Inflammatory macrophage treated with lipopolysaccharide for 1 hour (primary cell): ENCODE measurements around the gene AKR1A1.
"Not testable (repeated sequence)": the region's sequence is repeated elsewhere in the genome, so short reads cannot be mapped to it uniquely, and the experiment has no call there.

Source experiments
- DNase-seq, 2 donors: peaks; one replicate each; pipeline ENCODE4 v3.0.0-alpha.2; 2020 to 2022

AKR1A1 gene

DNA sequence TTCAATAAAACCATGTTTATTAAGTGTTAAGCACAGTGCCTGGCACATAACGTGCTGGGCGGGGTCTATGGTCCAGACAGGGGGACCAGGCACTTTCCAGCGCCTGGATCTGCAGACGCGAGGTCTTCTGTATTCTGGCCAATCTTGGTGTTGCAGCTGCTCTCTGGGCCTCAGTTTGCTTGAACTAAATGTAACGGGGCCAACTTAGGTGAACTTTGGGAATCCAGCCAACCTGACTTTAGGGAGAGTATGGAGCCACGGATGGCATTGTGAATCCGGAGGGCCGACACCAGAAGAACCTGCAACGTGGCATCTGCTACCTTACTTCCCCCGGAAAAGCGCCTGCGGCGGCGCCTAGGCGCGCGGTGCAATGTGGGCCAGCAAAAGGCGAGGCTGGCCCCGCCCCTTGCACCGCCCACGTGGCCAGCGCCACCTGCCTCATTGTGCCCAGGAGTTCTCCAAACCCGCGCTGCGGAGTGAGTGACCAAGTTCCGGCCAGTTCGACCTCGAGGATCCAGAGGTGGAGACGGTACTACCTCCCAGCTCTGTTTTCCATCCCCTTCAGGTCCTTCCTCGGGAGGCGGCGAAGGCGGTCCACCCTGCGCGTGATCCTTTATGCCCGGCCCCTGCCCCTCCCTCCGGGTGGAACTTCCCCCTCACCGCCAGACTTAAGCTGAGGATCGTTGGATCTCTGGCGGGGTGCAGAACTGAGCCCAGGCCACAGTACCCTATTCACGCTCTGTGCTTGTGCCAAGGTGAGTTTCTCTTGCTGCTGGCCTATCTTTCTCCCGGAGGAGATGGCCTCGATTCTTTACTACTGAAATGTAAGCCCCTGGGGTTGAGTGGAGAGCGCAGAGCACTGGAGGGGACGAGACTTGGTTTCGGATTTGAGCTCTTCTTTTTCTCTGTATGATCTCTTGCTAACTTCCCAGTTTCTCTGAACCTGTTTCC, at the start of gene AKR1A1:
Gene AKR1A1 (plus strand): TSS at position 426 of the 951 bp plus-strand sequence. CDS start 10,969 bp downstream, outside the sequence.
- DNase-seq: peak; percentile 89 to 90

DNA sequence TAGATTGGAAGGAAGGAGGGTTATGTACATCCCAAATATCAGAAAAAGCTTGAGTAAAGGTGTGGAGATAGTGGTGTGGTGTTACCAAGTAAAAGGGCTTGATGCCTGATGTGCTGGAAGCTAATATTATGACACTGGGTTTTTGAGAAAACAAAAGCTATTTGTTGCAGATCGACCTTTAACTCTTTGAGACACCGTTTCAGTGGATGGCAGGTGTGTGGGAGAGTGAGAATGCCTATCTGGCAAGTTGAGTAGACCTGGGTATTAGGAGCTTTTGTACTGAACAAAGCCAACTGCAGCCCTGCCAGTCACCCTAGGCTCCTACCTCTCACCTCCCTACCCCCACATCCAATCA, 49.1 kb upstream of the AKR1A1 start:
- no peak for DNase-seq

DNA sequence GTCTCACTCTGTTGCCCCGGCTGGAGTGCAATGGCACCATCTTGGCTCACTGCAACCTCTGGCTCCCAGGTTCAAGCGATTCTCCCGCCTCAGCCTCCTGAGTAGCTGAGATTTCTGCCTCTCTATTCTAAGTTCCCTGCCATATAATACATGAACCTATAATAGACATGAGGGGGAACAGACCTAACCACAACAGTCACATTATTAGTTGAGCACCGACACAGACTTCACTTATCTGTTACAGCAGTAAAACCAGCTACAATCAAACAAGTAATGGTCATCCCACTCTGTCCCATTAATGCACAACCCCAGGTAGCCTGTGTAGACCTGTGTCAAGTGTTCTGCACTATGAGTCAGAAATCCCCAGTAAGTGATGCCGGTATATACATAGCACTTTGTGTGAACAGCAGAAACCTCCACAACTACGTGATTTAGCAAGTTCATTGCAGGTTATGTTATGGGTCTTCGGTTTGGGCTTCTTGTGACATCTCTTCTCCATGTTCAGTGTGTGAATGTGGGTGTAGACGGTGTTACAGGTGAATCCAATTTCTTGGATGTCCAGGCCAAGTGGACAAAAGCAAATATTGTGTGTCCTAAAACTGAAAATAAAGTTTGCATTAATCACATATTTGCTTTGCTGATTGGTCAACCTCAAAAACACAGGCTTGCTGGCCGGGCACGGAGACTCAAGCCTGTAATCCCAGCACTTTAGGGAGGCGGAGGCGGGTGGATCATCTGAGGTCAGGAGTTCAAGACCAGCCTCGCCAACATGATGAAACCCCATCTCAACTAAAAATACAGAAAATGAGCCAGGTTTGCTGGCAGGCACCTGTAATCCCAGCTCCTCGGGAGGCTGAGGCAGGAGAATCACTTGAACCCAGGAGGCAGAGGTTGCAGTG, 46.9 kb upstream of the AKR1A1 start:
- no peak for DNase-seq

DNA sequence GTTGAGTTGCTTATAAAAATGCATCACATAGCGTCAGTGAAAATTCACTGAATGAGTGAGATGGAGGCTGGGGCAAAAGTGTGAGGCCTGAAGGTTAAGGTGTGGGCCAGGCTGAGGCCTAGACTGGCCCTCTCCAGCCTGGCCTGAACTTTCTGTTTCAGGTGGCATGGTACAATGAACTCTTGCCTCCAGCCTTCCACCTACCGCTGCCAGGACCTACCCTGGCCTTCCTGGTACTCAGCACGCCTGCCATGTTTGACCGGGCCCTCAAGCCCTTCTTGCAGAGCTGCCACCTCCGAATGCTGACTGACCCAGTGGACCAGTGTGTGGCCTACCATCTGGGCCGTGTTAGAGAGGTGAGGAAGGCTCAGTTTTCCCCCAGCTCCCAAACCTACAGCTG, 43.4 kb upstream of the AKR1A1 start:
- no peak for DNase-seq

DNA sequence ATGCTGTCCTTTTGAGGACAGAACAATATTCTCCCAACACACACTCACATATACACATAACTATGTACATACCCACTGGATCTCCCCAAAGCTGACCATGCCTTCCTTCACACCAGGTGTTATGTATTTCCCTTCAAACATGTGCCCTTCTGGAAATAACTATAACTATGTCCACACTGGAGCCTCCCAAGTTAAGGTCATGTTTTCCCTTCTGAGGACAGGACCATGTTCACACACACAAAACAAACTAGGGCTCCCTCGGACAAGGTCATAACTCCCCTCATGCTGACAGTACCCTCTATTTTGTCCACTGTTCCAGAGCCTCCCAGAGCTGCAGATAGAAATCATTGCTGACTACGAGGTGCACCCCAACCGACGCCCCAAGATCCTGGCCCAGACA, 42.7 kb upstream of the AKR1A1 start:
- no peak for DNase-seq

DNA sequence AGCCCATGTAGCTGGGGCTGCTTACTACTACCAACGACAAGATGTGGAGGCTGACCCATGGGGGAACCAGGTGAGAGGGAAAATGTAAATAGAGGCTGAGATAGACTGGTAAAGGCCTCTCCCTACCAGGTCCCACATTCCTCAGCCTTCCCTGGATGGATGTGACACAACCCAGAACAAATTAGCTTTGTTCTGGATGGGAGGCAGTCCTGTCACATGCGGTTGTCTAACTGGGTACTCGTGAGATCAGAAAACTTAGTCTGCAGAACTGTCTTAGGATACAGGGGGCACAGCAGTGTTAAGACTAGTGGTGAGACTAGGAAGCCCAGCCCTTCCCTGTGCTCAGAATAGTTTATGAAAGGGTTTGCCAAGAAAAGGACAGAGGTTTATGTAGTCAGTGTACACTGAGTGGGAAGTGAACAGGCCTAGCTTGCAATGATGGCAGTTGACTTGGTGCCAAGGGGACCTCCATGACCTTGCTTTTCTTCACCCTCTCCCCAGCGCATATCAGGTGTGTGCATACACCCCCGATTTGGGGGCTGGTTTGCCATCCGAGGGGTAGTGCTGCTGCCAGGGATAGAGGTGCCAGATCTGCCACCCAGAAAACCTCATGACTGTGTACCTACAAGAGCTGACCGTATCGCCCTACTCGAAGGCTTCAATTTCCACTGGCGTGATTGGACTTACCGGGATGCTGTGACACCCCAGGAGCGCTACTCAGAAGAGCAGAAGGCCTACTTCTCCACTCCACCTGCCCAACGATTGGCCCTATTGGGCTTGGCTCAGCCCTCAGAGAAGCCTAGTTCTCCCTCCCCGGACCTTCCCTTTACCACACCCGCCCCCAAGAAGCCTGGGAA, 42.1 kb upstream of the AKR1A1 start:
- DNase-seq: no peak

DNA sequence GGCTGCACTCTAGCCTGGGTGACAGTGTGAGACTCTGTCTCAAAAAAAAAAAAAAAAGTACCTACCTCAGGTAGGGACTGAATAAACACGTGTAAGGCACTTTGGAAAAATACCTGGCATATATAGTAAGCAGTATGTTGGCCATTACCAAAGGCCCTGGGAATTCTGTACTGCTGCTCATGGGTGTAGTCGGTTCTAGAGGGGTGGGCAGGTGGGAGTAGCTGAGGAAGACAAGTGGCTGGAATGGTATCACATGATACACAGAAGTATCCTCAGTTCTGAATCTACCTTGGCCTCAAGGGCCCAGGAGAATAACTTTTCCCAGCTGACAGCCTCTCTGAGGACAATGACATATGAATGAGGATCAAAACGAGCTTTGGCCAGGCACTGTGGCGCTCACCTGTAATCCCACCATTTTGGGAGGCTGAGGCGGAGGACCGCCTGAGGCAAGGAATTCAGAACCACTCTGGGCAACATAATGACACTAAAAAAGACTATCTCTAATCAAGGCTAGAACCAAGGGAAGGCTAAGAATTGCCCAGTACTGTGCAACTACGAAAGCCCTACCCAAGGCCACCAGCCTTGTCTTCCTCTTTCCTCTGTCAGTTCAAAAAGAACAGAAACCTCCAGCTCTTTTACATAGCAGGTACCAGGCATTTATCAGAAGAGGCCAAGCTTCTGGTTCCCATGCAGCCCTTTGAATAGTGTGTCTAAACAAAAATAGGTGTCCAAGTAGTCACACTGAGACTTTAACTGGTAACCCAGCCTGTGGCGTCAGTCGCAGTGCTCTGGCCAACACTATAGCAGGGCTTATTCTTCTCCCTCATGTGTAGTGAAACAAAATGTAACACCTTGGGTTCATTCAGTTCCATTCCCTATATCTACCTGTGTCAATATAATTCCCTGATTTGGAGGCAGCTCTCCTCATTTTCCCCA, 40.3 kb upstream of the AKR1A1 start:
- DNase-seq: no peak

DNA sequence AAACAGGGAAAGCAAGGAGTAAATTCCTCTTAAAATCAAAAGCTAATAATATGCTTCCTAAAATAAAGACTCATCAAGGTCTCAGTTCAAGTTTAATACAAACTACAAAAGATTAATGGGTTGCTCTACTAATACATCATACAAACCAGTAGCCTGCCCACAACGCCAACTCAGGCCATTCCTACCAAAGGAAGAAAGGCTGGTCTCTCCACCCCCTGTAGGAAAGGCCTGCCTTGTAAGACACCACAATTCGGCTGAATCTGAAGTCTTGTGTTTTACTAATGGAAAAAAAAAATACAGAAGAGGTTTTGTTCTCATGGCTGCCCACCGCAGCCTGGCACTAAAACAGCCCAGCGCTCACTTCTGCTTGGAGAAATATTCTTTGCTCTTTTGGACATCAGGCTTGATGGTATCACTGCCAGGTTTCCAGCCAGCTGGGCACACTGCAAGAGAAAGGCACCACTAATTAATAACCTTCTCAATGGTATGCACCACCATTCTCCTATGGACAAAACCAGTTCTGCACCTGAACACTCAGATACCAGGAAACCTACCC, 39.6 kb upstream of the AKR1A1 start:
- DNase-seq: no peak

DNA sequence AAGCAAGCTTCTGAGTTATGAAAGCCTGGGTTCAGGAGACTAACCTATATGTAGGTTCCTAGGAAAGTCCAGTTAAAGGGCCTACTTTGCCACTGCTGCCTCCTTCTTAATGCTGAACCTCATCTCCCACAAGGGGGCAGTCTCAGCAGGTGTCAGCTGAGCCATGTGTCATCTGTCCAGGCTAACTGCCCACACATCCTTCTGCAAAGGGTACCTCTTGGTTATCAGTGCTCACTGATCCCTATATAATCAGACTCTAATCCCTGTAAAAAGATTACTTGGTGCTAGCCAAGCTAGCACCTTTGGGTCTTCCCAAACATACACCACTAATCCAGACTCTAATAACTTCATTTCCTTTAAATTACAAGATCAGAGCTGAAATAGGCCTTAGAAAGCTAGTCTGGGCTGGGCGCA, 38.0 kb upstream of the AKR1A1 start:
- DNase-seq: peak; percentile 74 to 83

DNA sequence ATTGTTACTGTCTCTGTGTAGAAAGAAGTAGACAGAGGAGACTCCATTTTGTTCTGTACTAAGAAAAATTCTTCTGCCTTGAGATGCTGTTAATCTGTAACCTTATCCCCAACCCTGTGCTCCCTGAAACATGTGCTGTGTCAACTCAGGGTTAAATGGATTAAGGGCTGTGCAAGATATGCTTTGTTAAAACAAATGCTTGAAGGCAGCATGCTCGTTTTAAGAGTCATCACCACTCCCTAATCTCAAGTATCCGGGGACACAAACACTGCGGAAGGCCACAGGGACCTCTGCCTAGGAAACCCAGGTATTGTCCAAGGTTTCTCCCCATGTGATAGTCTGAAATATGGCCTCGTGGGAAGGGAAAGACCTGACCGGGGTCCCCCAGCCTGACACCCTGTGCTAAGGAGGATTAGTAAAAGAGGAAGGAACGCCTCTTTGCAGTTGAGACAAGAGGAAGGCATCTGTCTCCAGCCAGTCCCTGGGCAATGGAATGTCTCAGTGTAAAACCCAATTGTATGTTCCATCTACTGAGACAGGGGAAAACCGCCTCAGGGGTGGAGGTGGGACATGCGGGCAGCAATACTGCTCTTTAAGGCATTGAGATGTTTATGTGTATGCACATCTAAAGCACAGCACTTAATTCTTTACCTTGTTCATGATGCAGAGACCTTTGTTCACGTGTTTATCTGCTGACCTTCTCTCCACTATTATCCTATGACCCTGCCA, 36.9 kb upstream of the AKR1A1 start:
- DNase-seq: not testable (repeated sequence)

DNA sequence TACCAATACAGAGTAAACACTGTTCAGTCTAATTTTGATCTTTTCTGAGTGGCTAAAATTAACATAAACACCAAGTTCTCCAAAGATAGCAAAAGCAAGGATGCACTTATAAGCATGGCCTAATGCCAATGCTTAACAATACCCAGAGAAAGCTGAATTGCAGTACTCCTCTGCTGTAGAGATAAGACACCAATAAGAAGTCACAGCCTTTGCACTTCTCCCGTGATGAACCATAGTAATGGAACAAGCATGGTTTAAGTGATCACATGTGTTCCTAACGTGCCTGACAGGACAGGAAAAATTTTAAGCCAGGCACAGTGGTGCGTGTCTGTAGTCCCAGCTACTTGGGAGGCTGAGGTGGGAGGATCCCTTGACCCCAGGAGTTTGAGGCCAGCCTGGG, 34.6 kb upstream of the AKR1A1 start:
- no peak for DNase-seq

DNA sequence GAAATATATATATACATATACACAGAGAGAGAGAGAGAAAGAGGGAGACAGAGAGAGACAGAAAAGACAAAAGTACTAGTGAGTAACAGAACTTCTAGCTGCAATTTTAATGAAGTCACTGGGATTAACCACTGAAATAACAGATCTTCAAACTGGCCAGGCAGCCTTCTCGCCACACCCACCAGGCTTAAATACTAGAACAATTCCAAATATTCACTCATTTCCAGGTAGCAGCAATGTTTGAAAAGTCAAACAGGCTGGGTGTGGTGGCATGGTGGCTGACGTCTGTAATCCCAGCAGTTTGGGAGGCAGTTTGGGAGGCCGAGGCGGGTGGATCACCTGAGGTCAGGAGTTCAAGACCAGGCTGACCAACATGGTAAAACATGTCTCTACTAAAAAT, 34.2 kb upstream of the AKR1A1 start:
- no peak for DNase-seq

DNA sequence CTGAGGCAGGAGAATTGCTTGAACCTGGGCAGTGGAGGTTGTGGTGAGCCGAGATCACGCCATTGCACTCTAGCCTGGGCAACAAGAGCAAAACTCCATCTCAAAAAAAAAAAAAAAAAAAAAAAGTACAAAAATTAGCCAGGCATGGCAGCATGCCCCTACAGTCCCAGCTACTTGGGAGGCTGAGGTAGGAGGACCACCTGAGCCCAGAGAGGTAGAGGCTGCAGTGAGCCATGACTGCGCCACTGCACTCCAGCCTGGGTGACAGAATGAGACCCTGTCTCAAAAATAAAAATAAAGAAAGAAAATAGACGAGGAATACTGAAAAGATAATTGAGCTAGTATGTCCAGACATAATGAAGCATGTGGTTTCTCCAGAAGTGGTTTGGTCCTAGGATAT, 32.3 kb upstream of the AKR1A1 start:
- not testable (repeated sequence) for DNase-seq

DNA sequence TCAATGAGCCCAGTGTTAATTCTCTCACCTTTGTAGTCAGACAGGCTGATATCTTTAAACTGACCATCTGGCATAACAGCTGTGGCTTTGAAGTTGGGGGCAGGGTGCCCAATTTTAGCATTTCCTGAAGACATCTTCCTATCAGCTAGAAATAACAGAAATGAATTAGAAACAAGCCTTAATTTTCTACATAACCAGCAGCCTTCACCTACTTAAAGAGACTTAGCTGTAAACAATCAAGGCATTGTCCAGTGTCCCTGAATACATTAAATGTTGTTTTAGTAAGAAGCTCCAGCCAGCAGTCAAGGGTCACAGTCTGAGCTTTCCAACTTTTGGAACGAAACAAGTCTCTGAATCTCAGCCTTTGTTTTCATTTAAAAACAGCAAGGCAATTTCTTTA, 31.7 kb upstream of the AKR1A1 start:
- no peak for DNase-seq

DNA sequence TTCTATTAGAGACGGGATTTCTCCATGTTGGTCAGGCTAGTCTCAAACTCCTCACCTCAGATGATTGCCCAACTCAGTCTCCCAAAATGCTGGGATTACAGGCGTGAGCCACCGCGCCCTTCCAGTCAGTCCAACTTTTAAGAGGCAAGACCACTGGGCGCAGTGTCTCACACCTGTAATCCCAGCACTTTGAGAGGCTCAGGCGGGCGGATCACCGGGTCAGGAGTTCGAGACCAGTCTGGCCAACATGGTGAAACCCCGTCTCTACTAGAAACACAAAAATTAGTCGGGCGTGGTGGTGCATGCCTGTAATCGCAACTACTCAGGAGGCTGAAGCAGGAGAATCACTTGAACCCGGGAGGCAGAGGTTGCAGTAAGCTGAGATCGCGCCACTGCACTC, 30.9 kb upstream of the AKR1A1 start:
- not testable (repeated sequence) for DNase-seq

DNA sequence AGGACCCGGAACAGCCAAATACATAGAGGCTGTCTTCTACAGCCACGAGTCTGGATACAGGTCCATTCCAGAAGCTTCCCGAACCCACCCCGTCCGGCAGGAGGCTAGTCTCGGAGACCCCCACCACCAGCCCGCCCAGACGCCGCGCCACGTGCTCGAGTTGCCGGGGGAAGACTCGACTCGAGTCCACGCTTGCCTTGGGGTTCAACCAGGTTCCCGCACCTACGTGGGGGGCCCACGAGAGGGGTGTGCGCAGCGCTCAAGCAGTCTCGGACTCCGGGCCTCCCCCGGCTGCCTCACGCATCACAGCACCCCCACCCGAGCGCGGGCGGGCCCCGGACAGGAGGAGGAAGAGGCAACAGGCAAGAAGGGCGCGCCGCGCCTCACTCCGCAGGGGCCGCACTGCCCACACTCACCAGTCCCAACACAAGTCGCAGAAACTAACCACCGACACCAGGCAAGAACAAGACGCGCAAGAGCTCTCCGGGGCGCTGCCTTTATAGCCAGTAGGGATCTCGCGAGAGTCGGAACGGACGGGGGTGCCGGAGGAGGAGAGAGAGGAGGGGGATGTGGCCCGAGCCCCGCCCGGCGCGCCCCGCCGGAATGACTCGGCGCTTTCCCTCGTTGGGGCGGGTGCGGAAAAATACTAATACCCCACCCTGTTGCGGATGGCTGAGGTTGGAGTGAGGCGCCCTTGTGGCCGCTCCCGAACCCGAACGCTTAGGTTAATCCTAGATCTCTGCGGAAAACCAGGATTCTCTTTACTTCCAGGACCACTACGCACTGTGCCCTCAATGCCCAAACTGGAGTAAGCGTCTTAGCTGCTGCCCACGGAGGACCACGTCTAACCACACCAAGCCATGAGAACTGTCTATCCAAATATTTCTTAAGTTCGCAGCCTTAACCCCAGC, 29.0 kb upstream of the AKR1A1 start, which contains the start of gene PRDX1:
Gene PRDX1 (minus strand): TSS at position 472 of the 911 bp plus-strand sequence. CDS start 2,841 bp downstream, outside the sequence.
- peak; percentile 96 to 100 for DNase-seq

DNA sequence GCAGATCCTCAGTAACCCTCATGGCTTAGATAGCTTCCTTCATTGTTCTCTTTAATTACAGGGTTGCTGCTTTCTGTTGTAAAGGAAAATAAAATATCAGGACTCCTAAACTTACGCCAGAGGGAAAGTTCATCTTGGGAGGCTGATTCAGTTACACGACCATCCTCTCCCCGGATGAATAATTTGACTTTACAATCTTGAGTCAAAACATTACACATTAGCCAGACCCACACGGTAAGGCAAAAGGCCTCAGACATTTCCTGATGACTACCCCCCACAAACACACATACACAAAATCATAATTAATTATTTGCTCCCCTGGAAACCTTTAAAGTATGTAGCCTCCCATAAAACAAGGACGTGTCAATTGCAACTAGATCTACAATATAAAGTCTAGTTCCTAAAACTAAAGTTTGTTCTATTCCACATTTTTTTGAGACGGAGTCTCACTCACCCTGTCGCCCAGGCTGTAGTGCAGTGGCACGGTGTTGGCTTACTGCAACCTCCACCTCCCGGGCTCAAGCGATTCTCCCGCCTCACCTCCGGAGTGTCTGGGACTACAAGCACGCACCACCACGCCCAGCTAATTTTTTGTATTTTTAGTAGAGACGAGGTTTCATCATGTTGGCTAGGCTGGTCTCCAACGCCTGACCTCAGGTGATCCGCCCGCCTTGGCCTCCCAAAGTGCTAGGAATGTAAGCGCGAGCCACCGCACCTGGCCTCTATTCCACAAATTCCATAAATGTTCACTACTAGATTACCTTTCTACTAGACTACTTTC, 28.1 kb upstream of the AKR1A1 start:
- no peak for DNase-seq

DNA sequence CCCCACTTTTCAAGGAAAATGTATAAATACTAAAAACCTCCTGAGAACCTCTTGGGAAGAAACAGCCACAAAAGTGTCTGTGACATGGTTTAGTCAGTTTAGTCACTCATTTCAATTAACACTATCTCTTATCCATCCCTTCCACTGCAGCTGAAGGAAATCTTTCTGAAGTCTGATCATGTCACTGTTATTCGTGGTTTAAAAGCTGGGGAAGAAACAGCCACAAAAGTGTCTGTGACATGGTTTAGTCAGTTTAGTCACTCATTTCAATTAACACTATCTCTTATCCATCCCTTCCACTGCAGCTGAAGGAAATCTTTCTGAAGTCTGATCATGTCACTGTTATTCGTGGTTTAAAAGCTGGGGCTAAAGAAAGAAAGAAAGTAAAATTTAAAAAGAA, 27.1 kb upstream of the AKR1A1 start:
- not testable (repeated sequence) for DNase-seq
